AG04450 (cell line): ENCODE measurements around the gene LRRC72. TPM values are rescaled to one million over a fixed set of nuclear protein-coding genes. Genes with fewer than 3 reads are reported as not detected.

Experiments
- CTCF ChIA-PET: fragments of 300-600, 350-600 bp; formaldehyde crosslinking; extraction: SDS; loops from one replicate; lab custom pipeline; 2022; ENCODE audit warnings: antibody characterized with exemption, inconsistent platforms; lab: Charles Lee
- POLR2A ChIA-PET: fragments of 350-600 bp; formaldehyde crosslinking; extraction: SDS; loops from one replicate; lab custom pipeline; 2021; ENCODE audit warnings: antibody characterized with exemption, inconsistent platforms; lab: Yijun Ruan, JAX
- DNase-seq: peaks from one replicate; pipeline ENCODE4 v3.0.0-alpha.2; 2011; ENCODE audit warnings: low read depth, low spot score
- H3K27ac ChIP-seq: one replicate; pipeline ENCODE4 v1.5.1; 2012; ENCODE audit warnings: low read depth, low read length, control low read depth
- H3K27me3 ChIP-seq: one replicate; pipeline ENCODE4 v1.6.0; 2012; ENCODE audit warnings: low read length; ENCODE audit not compliant: control insufficient read depth, insufficient read depth
- H3K4me3 ChIP-seq: 2 replicates; pipeline ENCODE4 v1.5.1; 2011; ENCODE audit warnings: mild to moderate bottlenecking, low read depth, low read length, control low read depth
- H3K9me3 ChIP-seq: 2 replicates; pipeline ENCODE4 v1.5.1; 2012; ENCODE audit warnings: low read length; ENCODE audit not compliant: control insufficient read depth, insufficient read depth
- CTCF ChIP-seq: IDR thresholded peaks from 2 replicates; pipeline ENCODE4 v1.5.1; 2011; ENCODE audit warnings: low read depth, low read length, control low read depth, inconsistent platforms
- polyA plus RNA-seq: library from polyadenylated mRNA; depleted of rRNA; stranded (reverse); fragments of >200 nt; gene quantifications from 2 replicates; pipeline ENCODE4 v1.2.3, GENCODE V29; 2011; rRNA removed

LRRC72 gene
- polyA plus RNA-seq, 1 experiment: not detected

DNA sequence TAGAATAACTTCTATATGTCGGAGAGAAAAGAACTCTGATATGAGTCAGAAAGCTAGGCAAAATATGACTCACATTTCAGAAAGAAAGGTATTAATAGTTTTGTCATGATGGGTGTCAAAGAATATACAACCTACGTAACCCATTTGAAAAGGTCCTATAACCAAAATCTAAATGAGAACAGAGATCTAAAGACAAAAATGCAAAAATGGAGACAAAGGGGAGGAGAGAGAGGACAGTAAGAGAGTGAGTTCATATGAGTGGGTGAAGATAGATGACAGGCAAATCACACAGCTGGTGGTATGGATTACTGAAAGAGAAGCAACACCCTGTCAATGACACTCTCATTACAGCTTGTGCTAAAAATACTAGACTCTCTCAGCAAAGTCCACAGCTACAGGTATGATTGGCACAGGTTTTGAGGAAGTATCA is 93.4 kb downstream of the LRRC72 start:
- ChIA-PET POLR2A (no interaction called here), CTCF (interaction anchor here (2.0 kb wide), 1 partner anchor 75 kb away, joined by 6 read pairs; no protein-coding TSS in a partner anchor)
- no peak for TF ChIP-seq CTCF
- H3K27ac ChIP-seq: no peak overlapping the region
- no peaks in the 10 kb centered on the region for H3K27me3 ChIP-seq
- DNase-seq: no peak
- H3K4me3 ChIP-seq: no peak overlapping the region
- no peaks in the 10 kb centered on the region for H3K9me3 ChIP-seq

GRCh38 chr7:16626388-16626787 is 99.8 kb downstream of the LRRC72 start:
- Histone ChIP-seq H3K27me3 (no peaks in the 10 kb centered on the region), H3K27ac (no peak overlapping the region), H3K9me3 (no peaks in the 10 kb centered on the region), H3K4me3 (no peak overlapping the region)
- ChIA-PET POLR2A (interaction anchor here (0.7 kb wide), 1 partner anchor 19 kb away, joined by 3 read pairs; the partner anchor contains the start of genes ANKMY2 and BZW2), CTCF (interaction anchor here (1.3 kb wide), 1 partner anchor 61 kb away, joined by 5 read pairs; no protein-coding TSS in a partner anchor)
- no peak for TF ChIP-seq CTCF
- DNase-seq: no peak

- TF ChIP-seq CTCF: no peak
- ChIA-PET CTCF (no interaction called here), POLR2A (interaction anchor here (0.7 kb wide), 1 partner anchor 18 kb away, joined by 3 read pairs; the partner anchor contains the start of genes ANKMY2 and BZW2)
- no peaks in the 10 kb centered on the region for H3K27me3 ChIP-seq
- H3K4me3 ChIP-seq: no peak overlapping the region
- no peaks in the 10 kb centered on the region for H3K9me3 ChIP-seq
- H3K27ac ChIP-seq: no peak overlapping the region
- DNase-seq: no peak
These were observed 100.6 kb downstream of the LRRC72 start for GRCh38 chr7:16627236-16627635.

GRCh38 chr7:16630654-16631053 is 104.0 kb downstream of the LRRC72 start:
- H3K27ac ChIP-seq: no peak overlapping the region
- no peak for TF ChIP-seq CTCF
- no peak for DNase-seq
- no peak overlapping the region for H3K4me3 ChIP-seq
- H3K9me3 ChIP-seq: no peaks in the 10 kb centered on the region
- ChIA-PET CTCF (interaction anchor here (0.7 kb wide), 1 partner anchor 596 kb away, joined by 4 read pairs; no protein-coding TSS in a partner anchor), POLR2A (no interaction called here)
- H3K27me3 ChIP-seq: no peaks in the 10 kb centered on the region

Other genes starting within 250 kb of the LRRC72 start
- 0.92 and 1.1 TPM in 2 replicates for gene CRPPA, start 105.3 kb upstream of the LRRC72 start, polyA plus RNA-seq
- 0.11 and 0.14 TPM in 2 replicates for gene SOSTDC1, start 61.1 kb upstream of the LRRC72 start, polyA plus RNA-seq
- gene ANKMY2, start 118.9 kb downstream of the LRRC72 start, polyA plus RNA-seq: 25.0 and 31.8 TPM in 2 replicates
- gene BZW2, start 119.4 kb downstream of the LRRC72 start, polyA plus RNA-seq: 84.4 and 87.6 TPM in 2 replicates
- gene TSPAN13, start 226.9 kb downstream of the LRRC72 start, polyA plus RNA-seq: 7.0 and 10.1 TPM in 2 replicates